GM13976 (cell line): ENCODE measurements around the gene MANSC4.

Experiments
- DNase-seq: peaks from one replicate; pipeline ENCODE4 v3.0.0; 2012; ENCODE audit warnings: low spot score
- in situ Hi-C: fragments of 300-500 bp; cut with MboI; formaldehyde crosslinking; loops from one replicate; pipeline ENCODE4 v1.12.0; 2022; ENCODE audit warnings: low sequenced_read_pairs, mixed read lengths, inconsistent platforms; ENCODE audit not compliant: unreplicated experiment
- TF ChIP-seq, protein P1 (sequence below): IDR thresholded peaks from 2 replicates; pipeline ENCODE4 v1.5.1; 2012; ENCODE audit warnings: borderline replicate concordance, mild to moderate bottlenecking; ENCODE audit not compliant: insufficient read depth; ENCODE audit errors: extremely low read depth, missing control alignments, control extremely low read depth

The MANSC4 gene

DNA sequence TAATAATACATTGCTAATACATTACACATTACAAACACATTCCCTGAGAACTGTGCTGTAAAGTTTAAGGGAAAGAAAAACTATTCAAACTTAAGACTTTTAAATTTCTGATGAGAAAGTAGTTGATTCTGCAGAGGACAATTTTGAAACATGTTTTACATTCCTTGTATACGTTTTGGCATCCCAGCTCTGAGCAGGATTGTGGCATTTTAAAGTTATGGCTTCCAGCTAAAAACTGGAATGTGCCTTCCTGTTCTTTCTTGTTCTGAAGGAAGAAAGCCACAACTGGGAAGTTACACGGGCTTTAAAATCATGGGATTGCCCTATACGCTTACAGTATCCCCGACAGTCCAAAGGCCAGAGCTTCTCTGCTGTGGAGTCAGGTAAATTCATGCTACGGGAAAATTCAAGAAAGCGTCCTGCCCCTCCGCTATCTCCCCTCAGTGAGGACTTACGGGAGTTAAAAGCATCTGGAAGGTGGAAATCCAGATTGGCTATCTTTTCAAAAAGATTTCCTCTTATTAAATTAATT is 10.8 kb downstream of the MANSC4 start:
- no peak for DNase-seq
- TF ChIP-seq, protein P1, sequence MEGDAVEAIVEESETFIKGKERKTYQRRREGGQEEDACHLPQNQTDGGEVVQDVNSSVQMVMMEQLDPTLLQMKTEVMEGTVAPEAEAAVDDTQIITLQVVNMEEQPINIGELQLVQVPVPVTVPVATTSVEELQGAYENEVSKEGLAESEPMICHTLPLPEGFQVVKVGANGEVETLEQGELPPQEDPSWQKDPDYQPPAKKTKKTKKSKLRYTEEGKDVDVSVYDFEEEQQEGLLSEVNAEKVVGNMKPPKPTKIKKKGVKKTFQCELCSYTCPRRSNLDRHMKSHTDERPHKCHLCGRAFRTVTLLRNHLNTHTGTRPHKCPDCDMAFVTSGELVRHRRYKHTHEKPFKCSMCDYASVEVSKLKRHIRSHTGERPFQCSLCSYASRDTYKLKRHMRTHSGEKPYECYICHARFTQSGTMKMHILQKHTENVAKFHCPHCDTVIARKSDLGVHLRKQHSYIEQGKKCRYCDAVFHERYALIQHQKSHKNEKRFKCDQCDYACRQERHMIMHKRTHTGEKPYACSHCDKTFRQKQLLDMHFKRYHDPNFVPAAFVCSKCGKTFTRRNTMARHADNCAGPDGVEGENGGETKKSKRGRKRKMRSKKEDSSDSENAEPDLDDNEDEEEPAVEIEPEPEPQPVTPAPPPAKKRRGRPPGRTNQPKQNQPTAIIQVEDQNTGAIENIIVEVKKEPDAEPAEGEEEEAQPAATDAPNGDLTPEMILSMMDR, result no peak
- in situ Hi-C loops, result no loop called here

DNA sequence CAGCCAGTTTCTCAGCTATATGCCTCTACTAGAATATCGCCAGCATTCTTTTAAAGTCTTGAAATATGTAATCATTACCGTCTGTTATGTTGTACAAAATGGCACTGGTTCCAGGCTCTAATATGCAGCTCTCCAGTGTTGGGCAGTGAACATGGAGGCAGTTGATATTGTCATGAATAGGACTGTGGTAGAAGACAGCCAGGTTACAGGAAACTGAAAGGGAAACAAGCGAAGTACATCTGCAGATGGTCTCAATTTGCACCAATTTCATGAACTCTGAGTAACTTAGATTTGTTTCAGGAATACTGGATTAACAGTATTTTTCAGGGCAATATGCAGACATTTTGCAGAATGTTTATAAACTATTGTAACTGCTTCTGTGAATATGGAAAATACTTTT is 13.4 kb downstream of the MANSC4 start:
- TF ChIP-seq, protein P1, result no peak
- no peak for DNase-seq
- in situ Hi-C loops, result no loop called here

DNA sequence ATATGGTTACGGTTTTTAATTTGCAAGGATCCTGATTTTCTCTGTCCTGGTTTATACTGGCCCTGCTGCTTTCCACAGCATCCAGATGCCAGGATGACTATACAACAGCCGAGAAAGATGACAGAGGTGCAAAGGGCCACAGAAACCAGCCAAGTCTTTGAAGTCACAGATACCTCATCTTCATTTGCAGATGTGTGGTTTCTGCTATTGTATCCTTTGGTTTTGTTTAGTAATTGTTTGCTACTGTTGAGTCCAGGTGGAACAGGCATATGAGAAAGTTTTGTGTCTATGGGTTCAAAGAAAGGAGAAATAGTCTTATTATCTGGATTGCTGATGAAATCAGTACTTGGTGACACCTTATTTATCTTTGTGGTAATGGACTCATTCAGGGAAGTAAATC is 17.3 kb downstream of the MANSC4 start:
- TF ChIP-seq, protein P1, result no peak
- in situ Hi-C loops, result no loop called here
- peak; percentile 31 for DNase-seq

DNA sequence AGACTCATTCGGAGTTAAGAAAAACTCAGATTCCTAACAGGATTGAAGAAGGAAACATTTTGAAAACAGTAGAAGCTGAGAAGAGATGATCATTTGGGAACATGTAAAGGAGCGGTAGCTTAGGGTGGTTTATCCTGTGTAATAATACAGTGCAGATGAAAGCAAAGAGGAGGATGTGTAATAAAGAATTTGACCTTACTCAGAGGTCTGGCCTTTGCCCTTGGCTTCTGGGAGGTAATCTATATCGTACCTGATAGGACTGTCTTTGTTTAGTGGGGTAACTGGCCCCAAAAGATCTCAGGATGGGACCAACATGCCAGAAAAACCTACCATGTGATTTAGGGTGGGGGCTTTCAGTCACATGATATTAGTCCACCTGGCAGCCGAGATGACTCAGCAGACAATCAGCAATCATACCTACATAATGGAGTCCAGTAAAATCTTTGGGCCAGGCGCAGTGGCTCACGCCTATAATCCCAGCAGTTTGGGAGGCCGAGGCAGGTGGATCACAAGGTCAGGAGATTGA is 23.3 kb downstream of the MANSC4 start:
- DNase-seq, result no peak
- in situ Hi-C loops, result no loop called here
- TF ChIP-seq, protein P1, result no peak

DNA sequence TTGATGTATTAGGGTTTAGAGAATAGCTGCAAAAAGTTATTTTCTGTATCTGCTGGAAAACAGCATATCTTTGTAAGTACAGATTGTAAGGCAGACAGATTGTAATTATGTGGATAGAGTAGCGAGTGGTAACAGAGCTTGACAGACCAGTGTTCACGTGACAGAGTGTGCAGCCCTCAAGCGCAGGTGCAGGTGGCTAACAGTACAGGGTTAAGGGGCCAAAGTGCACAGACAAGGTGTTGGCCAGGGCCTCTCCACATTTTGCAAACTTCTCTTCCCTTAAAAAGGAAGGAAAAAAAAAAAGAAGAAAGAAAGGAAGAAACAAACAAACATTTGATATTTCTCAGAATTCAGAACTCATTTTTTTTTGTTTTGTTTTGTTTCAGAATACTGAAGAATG is 25.2 kb downstream of the MANSC4 start:
- no peak for DNase-seq
- in situ Hi-C loops, result no loop called here

DNA sequence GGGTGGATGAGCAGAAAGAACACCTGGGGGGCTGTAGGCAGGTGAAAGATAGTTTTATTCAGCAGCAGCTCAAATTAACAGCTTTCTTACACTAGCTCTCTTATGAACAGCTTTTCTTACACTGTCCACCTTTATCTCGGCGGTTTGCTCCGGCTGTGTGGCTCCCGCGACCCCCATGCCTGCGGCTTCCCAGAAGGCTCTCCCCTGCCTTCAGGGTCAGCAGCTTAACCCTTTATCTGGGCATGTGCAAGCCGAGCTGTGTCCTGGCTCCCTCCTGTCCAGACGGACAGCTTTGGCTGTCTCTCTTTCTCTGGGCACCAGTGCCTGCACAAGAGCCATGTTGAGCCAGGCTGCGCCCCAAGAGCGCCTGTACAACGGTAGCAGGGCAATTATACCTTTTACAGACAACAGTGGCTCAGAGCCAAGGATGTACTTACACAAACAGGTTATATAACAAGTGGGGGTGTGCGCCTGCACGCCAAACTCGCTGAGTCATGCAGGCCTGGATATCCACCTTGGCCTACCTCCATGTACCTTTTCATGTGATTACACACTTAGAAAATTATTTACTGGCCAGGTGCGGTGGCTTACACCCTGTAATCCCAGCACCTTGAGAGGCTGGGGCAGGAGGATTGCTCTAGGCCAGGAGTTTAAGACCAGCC is 28.5 kb downstream of the MANSC4 start:
- TF ChIP-seq, protein P1, result no peak
- DNase-seq, result no peak
- in situ Hi-C loops, result no loop called here

More for the DNA sequence above, 25.2 kb downstream of the MANSC4 start:
- TF ChIP-seq, protein P1, result no peak
